IPS DF 6.9 (cell line): Measurements from ENCODE around the gene WSCD2.

Source experiments
- DNase-seq: peaks from one replicate; pipeline ENCODE4 v3.0.0-alpha.2; 2013; ENCODE audit warnings: low read depth, low spot score
- H3K27ac ChIP-seq: one replicate; pipeline ENCODE4 v1.5.1; 2013; ENCODE audit warnings: low read length, control low read depth
- H3K27me3 ChIP-seq: 2 replicates; pipeline ENCODE4 v1.6.1; 2013; ENCODE audit warnings: mild to moderate bottlenecking, low read length; ENCODE audit not compliant: control insufficient read depth, insufficient read depth
- H3K36me3 ChIP-seq: 2 replicates; pipeline ENCODE4 v1.6.1; 2013; ENCODE audit warnings: low read length; ENCODE audit not compliant: control insufficient read depth, insufficient read depth
- H3K4me1 ChIP-seq: 2 replicates; pipeline ENCODE4 v1.6.1; 2013; ENCODE audit warnings: low read length; ENCODE audit not compliant: control insufficient read depth, insufficient read depth
- H3K4me3 ChIP-seq: 2 replicates; pipeline ENCODE4 v1.5.1; 2013; ENCODE audit warnings: mild to moderate bottlenecking, low read length
- H3K9me3 ChIP-seq: 2 replicates; pipeline ENCODE4 v1.6.1; 2013; ENCODE audit warnings: low read length, inconsistent platforms; ENCODE audit not compliant: control insufficient read depth, insufficient read depth
- WGBS: extraction: QIAGEN DNeasy Blood & Tissue Kit; methylation state at CpG from one replicate; pipeline ENCODE4 v1.1.7; 2013; ENCODE audit warnings: mixed read lengths, missing lambda C conversion rate; ENCODE audit not compliant: insufficient read length, insufficient coverage; 5-methylcytosine and 5-hydroxymethylcytosine counted together

Gene WSCD2

DNA sequence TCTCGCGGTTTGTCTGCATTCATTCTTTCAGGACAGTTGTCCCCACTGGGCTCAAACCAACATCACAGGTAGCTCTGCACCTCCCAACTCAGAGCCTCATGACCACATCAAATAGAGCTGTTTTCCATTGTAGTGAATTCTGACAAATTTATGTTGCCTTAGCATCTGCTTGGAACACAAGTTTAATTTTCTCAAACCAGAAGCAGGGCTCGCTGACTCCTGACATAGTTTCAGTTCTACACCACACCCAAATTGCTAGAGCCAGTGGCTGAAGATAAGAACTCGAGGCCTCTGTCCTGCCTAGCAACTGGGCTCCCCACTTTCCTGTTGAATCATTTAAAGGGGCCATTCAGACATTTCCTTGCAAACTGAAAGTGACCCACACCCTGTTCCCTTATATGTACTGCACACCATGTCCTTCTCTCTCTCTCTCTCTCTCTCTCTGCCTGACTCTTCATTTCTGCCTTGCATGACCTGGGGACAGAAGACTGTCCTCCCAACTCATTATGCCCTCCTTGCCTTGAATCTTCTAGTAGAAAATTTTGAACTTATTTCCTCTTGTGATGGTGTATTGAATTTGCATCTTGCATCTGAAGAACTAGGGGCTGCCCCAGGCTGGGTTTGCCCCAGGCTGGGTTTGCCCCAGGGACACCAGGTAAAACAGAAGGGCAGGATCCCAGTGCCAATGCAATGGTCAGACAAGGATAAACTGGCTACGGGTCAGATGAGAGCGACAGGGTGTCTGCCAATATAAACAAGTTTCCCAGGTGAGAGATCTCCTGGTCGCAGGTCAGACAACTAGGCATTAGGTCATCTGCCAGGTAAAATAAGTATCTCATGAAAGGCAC, 9.7 kb upstream of the WSCD2 start:
- Histone ChIP-seq H3K4me3 (no peak overlapping the region), H3K27ac (no peak overlapping the region), H3K27me3 (no peaks in the 10 kb centered on the region), H3K9me3 (no peaks in the 10 kb centered on the region), H3K4me1 (peaks cover 3% of the 10 kb centered on the region; the same call in 1 of the 2 replicates), H3K36me3 (no peaks in the 10 kb centered on the region)
- no peak for DNase-seq
- WGBS = no CpG with 5 or more reads among the region's 7 CpGs

DNA sequence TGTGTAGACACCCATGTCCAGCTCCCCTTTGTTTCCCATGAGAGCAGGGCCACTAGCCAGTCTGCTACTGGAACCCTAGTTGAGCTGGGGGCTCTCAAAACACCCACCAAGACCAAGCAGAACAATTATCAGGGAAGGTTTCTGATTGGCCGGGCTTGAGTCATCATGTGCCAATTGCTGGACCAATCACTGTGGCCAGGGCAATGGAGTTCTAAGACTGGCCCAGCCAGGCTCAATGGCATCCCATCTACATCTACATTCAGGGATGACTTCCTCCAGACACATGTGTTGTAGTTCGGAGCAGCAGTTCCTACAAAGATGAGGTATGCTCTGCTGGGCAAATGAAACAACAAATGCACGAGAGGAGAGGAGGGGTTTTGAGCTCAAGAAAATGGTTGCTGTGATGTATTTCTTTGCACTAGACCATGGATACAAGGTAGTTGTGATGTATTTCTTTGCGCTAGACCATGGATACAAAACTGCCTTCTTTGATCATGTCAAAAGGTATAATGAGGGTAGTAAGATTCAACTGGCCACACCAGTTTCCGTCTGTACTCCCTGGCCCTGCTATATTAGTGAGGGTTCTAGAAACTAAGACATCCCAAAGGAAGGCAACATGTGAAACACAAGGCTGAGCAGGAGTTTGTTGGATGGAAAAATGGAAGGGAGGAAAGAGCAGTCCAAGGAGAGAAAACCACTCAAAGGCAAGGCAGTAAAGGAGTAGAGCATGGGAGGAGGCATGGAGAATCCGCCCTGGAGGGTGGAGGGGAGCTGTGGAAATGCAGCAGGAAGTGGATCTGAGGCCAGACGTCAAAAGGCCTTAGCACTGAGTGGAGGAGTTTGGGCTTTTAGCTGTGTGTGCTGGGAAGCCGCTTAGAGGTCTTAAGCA, 8.9 kb upstream of the WSCD2 start:
- H3K9me3 ChIP-seq = no peaks in the 10 kb centered on the region
- no CpG with 5 or more reads among the region's 8 CpGs for WGBS
- no peak for DNase-seq
- H3K36me3 ChIP-seq = no peaks in the 10 kb centered on the region
- H3K27me3 ChIP-seq = no peaks in the 10 kb centered on the region
- peaks cover 3% of the 10 kb centered on the region; the same call in 1 of the 2 replicates for H3K4me1 ChIP-seq
- H3K4me3 ChIP-seq = no peak overlapping the region
- no peak overlapping the region for H3K27ac ChIP-seq

- Histone ChIP-seq H3K4me3 (no peak overlapping the region), H3K36me3 (no peaks in the 10 kb centered on the region), H3K4me1 (peaks cover 2% of the 10 kb centered on the region; the same call in 1 of the 2 replicates), H3K9me3 (no peaks in the 10 kb centered on the region), H3K27ac (no peak overlapping the region), H3K27me3 (no peaks in the 10 kb centered on the region)
- WGBS = no CpG with 5 or more reads among the region's 6 CpGs
- no peak for DNase-seq
These were observed 8.3 kb upstream of the WSCD2 start for GRCh38 chr12:108120863-108121165.

DNA sequence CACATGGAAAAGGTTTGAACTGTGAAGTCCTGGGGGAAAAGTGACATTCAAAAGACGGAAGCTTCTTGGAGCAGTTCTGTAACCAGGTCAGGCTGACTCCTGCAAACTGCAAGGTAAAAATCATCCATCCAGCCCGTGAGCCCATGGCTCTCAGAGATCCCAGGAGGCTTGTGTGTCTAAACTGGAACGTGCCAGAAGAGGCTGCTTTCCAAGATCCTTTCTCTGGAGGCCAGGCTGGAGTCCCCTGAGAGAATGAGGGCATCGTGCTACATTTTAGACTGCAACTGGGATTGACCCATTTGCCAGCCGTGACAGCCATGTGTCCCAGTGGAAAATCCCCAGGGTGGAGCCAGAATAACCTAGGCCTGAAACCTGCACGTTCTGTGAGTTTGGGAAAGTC, 7.8 kb upstream of the WSCD2 start:
- Histone ChIP-seq H3K27me3 (no peaks in the 10 kb centered on the region), H3K27ac (no peak overlapping the region), H3K36me3 (no peaks in the 10 kb centered on the region), H3K4me3 (no peak overlapping the region), H3K4me1 (0 out of 2 replicates have a peak, but pooled peaks cover 2% of the 10 kb centered on the region), H3K9me3 (no peaks in the 10 kb centered on the region)
- DNase-seq = no peak
- no CpG with 5 or more reads among the region's 6 CpGs for WGBS

- Histone ChIP-seq H3K36me3 (no peaks in the 10 kb centered on the region), H3K27me3 (no peaks in the 10 kb centered on the region), H3K4me1 (0 out of 2 replicates have a peak, but pooled peaks cover 2% of the 10 kb centered on the region), H3K4me3 (no peak overlapping the region), H3K27ac (no peak overlapping the region), H3K9me3 (no peaks in the 10 kb centered on the region)
- no CpG with 5 or more reads among the region's 2 CpGs for WGBS
- DNase-seq = no peak
These were observed 7.2 kb upstream of the WSCD2 start for GRCh38 chr12:108121728-108122471.

- Histone ChIP-seq H3K4me1 (0 out of 2 replicates have a peak, but pooled peaks cover 2% of the 10 kb centered on the region), H3K4me3 (no peak overlapping the region), H3K9me3 (no peaks in the 10 kb centered on the region), H3K36me3 (no peaks in the 10 kb centered on the region), H3K27me3 (no peaks in the 10 kb centered on the region), H3K27ac (no peak overlapping the region)
- no CpG with 5 or more reads among the region's 2 CpGs for WGBS
- DNase-seq = no peak
These were observed 6.4 kb upstream of the WSCD2 start for GRCh38 chr12:108122644-108123043.

DNA sequence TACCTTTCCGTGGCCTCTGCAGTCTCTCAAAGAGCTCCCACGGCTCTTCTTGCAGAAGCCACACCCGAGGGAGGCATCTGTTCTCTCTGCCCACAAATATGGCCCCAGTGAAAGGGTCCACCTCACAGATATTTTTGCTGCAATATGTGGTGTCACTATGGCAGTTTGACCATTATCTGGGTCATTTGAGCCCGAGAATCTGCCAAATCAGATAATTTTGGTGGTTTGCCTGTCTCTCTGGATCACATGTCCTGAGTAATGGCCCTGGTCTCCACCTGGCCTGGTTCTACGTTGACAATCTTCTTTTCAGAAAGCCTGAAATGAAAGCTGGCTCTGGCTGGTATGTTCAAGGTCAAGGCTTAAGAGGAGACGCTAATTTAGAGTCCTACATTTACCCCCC, 5.7 kb upstream of the WSCD2 start:
- WGBS = no CpG with 5 or more reads among the region's 6 CpGs
- Histone ChIP-seq H3K27ac (no peak overlapping the region), H3K27me3 (no peaks in the 10 kb centered on the region), H3K4me3 (no peak overlapping the region), H3K9me3 (no peaks in the 10 kb centered on the region), H3K4me1 (0 out of 2 replicates have a peak, but pooled peaks cover 2% of the 10 kb centered on the region), H3K36me3 (no peaks in the 10 kb centered on the region)
- no peak for DNase-seq

DNA sequence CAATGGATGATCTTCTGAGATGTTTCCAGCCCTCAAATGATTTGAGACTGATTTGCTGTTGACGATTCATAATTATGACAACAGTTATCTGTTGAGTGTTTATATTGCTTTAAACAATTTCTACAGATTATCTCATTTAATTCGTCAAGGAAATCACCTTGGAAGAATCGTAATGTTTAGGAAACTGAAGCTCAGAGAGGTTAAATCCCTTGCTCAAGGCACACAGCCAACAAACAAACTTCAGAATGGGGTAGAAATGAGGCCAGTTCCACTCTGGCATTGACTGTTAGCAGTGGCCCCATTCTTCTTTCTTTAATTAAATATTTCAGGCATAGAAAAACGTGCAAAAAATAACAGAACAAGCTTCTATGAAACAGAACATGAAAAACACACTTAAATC, 4.0 kb upstream of the WSCD2 start:
- DNase-seq = no peak
- no peak overlapping the region for H3K4me3 ChIP-seq
- no CpG with 5 or more reads among the region's 4 CpGs for WGBS
- no peaks in the 10 kb centered on the region for H3K36me3 ChIP-seq
- no peaks in the 10 kb centered on the region for H3K27me3 ChIP-seq
- peaks cover 2% of the 10 kb centered on the region; the same call in 1 of the 2 replicates for H3K4me1 ChIP-seq
- H3K9me3 ChIP-seq = no peaks in the 10 kb centered on the region
- no peak overlapping the region for H3K27ac ChIP-seq

DNA sequence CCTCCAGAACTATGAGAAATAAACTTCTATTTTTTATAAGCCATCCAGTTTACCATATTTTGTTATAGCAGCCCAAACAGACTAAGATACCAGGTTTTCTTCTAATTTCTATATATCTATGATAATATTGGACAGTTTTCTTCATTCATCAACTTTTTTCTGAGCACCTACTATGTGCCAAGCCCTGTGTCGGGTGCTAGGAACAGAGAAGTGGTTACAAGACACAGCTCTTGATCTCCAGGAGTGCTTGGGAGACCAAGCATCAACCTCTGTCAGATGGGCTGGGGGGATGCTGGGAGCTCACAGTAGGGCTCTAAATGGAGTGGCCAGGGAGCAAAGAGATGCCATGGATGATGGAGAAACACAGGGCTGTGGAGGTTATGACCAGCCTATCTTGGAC, 2.9 kb upstream of the WSCD2 start:
- no peaks in the 10 kb centered on the region; the same call in 1 of the 2 replicates for H3K4me1 ChIP-seq
- no peaks in the 10 kb centered on the region; the same call in 1 of the 2 replicates for H3K27me3 ChIP-seq
- no CpG with 5 or more reads among the region's 1 CpG for WGBS
- no peaks in the 10 kb centered on the region for H3K9me3 ChIP-seq
- no peak overlapping the region for H3K27ac ChIP-seq
- DNase-seq = no peak
- H3K36me3 ChIP-seq = no peaks in the 10 kb centered on the region
- no peak overlapping the region for H3K4me3 ChIP-seq

- H3K9me3 ChIP-seq = no peaks in the 10 kb centered on the region
- no peaks in the 10 kb centered on the region; the same call in 1 of the 2 replicates for H3K4me1 ChIP-seq
- no peak overlapping the region for H3K27ac ChIP-seq
- H3K27me3 ChIP-seq = no peaks in the 10 kb centered on the region; the same call in 1 of the 2 replicates
- no CpG with 5 or more reads among the region's 10 CpGs for WGBS
- no peak for DNase-seq
- no peak overlapping the region for H3K4me3 ChIP-seq
- no peaks in the 10 kb centered on the region for H3K36me3 ChIP-seq
These were observed 2.0 kb upstream of the WSCD2 start for GRCh38 chr12:108126990-108127501.
